ENCODE data around the gene ZNF850.
A peak's percentile ranks its signal among the peaks of the same experiment; 100 is the strongest.
"Not testable (repeated sequence)": the region's sequence is repeated elsewhere in the genome, so short reads cannot be mapped to it uniquely, and the experiment has no call there.

The ZNF850 gene

DNA sequence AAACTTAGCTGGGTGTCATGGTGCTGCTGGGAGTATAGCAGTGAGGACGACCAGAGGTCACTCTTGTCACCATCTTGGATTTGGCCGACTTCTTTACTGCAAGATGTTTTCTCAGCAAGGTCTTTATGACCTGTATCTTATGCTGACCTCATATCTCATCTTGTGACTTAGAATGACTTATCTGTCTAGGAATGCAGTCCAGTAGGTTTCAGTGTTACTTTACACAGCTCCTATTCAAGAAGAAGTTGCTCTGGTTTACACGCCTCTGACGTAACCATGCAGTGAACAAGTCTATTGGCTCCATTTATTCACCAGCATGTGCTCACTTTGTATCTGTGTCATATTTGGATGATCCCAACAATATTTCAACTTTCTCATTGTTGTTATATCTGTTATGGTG lies 26.7 kb downstream of the ZNF850 start:
- DNase-seq (ENCODE audit: low read depth) = no peak
- H3K4me3 ChIP-seq (ENCODE audit: low read depth, low read length) = no peak overlapping the region
- no peak for TF ChIP-seq CTCF (IDR thresholded peaks at IDR 0.05; ENCODE audit: control insufficient read depth, extremely low read depth, insufficient read depth)

- H3K4me3 ChIP-seq (ENCODE audit: low read depth, low read length) = not testable (repeated sequence)
- peak; percentile 18 for DNase-seq (ENCODE audit: low read depth)
Observed at GRCh38 chr19:36736166-36736565, 36.4 kb downstream of the ZNF850 start.

DNA sequence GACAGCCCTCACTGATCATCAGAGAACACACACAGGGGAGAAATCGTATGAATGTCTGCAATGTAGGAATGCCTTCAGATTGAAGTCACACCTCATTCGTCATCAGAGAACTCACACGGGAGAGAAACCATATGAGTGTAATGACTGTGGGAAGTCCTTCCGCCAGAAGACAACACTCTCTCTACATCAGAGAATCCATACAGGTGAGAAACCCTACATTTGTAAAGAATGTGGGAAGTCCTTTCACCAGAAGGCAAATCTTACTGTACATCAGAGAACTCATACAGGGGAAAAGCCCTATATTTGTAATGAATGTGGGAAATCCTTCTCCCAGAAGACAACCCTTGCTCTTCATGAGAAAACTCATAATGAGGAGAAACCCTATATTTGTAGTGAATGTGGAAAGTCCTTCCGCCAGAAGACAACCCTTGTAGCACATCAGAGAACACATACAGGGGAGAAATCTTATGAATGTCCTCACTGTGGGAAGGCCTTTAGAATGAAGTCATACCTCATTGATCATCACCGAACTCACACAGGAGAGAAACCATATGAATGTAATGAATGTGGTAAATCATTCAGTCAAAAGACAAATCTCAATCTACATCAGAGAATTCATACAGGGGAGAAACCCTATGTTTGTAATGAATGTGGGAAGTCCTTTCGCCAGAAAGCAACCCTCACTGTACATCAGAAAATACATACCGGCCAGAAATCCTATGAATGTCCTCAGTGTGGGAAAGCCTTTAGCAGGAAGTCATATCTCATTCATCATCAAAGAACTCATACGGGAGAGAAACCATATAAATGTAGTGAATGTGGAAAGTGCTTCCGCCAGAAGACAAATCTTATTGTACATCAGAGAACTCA lies 52.7 kb downstream of the ZNF850 start:
- DNase-seq (ENCODE audit: low read depth) = no peak
- TF ChIP-seq CTCF (IDR thresholded peaks at IDR 0.05; ENCODE audit: control insufficient read depth, extremely low read depth, insufficient read depth) = no peak
- no peak overlapping the region for H3K4me3 ChIP-seq (ENCODE audit: low read depth, low read length)

DNA sequence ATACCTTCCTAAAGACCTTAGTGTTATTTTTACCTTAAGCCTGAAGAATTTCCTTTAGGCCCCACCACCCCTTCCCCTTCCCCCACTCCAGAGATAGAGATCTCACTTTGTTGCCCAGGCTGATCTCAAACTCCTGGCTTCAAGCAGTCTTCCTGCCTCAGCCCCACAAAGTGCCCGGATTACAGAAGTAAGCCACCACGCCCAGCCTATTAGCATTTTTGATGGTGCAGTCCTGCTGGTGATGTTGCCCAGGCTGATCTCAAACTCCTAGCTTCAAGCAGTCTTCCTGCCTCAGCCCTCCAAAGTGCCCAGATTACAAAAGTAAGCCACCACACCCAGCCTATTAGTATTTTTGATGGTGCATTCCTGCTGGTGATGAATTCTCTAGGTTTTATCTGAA lies 63.2 kb downstream of the ZNF850 start:
- no peak for DNase-seq (ENCODE audit: low read depth)
- no peak overlapping the region for H3K4me3 ChIP-seq (ENCODE audit: low read depth, low read length)
- no peak for TF ChIP-seq CTCF (IDR thresholded peaks at IDR 0.05; ENCODE audit: control insufficient read depth, extremely low read depth, insufficient read depth)

DNA sequence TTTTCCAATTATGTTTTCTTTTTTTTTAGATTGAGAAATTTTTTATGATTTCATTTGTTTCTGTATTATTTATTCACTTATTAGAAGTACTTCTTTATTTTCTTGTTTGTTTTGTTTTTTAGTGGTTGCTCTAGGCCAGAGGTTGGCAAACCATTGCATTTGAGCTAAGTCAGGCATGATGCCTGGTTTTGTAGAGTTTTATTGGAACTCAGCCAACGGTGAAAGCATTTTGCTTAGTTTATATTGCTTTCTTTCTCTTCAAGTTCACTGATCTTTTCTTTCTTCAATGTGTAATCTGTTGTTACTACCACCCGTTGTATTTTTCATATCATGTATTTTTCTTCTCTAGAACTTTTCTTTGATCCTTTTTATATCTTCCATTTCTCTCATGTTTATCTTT lies 65.5 kb downstream of the ZNF850 start:
- DNase-seq (ENCODE audit: low read depth) = no peak
- TF ChIP-seq CTCF (IDR thresholded peaks at IDR 0.05; ENCODE audit: control insufficient read depth, extremely low read depth, insufficient read depth) = no peak
- no peak overlapping the region for H3K4me3 ChIP-seq (ENCODE audit: low read depth, low read length)

DNA sequence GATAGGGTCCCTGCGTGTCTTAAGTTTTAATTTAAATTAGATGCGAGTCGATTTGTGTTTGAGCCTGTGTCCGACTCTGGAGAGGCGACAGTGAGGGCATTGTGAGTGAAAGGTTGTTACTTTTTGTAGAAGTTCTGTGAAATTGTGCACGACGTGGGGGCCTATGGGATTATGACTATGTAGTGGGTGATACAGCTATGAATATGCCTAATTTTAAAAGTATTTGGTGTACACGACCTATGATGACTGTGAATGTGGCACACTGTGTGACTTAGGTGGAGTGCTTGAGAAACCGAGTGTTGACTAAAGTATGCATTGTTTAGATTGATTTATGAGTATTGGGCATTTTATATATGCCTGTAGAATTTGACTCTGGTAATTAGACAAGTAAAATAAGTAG lies 84.5 kb downstream of the ZNF850 start:
- DNase-seq (ENCODE audit: low read depth) = no peak
- TF ChIP-seq CTCF (IDR thresholded peaks at IDR 0.05; ENCODE audit: control insufficient read depth, extremely low read depth, insufficient read depth) = no peak
- H3K4me3 ChIP-seq (ENCODE audit: low read depth, low read length) = peak overlapping the region; percentile 99

DNA sequence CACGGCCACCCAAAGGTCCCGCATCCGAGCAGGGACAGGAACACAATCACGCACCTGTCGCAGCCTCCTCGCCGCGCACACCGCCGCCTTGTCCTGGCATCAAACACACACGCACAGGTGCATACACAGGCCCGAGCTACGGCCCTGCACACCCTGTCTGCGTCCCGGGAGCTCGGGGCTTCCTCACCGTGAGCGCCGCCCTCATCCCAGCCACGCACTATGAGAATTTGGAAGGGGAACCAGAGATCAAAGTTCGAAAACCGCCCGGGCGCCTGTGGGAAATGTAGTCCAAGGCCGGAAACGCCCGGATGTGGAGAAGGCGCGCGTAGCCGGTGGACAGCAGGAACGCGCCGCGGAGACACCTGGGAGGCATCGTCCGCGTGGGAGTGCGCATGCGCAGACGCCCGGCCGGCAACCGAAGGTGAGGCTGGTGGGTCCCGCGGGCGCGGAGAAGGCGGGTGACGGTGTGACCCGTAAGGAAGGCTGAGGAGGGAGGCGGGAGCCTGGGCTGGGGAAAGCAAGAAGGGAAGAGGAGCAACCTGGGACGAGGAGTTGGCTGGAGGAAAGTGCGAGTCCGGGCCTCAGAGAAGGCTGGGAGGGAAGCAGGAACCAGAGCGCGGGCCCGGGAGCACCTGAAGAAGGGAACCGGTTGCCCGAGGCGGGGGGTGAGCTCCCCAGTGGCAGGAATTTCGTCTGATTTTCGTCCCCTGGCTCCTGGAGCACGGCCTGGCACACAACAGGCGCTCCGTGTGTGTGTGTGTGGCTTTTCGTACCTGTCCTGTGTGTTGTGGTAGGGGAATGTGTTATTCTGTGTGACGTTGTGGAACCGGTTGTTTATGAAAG lies 85.2 kb downstream of the ZNF850 start, which contains the start of gene ZNF567:
TSS of gene ZNF567 (plus strand) at position 399 of the 843 bp plus-strand sequence. CDS start 7,256 bp downstream, outside the sequence.
- no peak for TF ChIP-seq CTCF (IDR thresholded peaks at IDR 0.05; ENCODE audit: control insufficient read depth, extremely low read depth, insufficient read depth)
- peak within 1 kb of the TSS; percentile 99 for H3K4me3 ChIP-seq (ENCODE audit: low read depth, low read length)
- DNase-seq (ENCODE audit: low read depth) = peak; percentile 91

Data from LNCaP clone FGC (cell line).